ENCODE results near the gene GP9.

DNA sequence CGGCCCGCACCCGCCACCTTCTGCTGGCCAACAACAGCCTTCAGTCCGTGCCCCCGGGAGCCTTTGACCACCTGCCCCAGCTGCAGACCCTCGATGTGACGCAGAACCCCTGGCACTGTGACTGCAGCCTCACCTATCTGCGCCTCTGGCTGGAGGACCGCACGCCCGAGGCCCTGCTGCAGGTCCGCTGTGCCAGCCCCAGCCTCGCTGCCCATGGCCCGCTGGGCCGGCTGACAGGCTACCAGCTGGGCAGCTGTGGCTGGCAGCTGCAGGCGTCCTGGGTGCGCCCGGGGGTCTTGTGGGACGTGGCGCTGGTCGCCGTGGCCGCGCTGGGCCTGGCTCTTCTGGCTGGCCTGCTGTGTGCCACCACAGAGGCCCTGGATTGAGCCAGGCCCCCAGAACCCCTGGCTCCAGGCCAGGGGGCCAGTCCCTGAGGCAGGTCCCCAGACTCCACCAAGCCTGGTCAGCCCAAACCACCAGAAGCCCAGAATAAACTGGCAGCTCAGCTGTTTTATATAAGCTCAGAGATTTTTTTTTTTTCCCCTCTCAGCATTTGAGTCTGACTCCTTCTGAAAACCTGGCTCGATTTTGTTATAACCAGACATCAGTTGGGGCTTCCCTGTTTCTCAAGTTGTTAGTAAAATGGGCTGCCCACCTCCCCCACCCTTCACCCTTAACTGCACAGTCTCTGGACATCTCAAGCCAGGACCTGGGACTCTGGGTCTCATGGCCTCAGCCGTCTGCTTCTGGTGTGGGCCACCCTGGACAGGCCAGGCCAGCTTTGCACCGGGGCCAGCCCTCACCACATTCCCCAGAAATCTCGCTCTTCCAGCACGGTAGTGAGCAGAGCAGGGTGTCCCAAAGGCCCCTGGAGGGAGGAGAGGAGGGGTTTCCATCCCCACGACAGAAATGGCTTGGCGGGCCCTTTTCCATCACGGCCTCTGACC, 1.6 kb downstream of the GP9 start:
- TF ChIP-seq EZH2phosphoT487 (IDR thresholded peaks at IDR 0.05; ENCODE audit: low read depth), result no peak
- TF ChIP-seq, protein P1, sequence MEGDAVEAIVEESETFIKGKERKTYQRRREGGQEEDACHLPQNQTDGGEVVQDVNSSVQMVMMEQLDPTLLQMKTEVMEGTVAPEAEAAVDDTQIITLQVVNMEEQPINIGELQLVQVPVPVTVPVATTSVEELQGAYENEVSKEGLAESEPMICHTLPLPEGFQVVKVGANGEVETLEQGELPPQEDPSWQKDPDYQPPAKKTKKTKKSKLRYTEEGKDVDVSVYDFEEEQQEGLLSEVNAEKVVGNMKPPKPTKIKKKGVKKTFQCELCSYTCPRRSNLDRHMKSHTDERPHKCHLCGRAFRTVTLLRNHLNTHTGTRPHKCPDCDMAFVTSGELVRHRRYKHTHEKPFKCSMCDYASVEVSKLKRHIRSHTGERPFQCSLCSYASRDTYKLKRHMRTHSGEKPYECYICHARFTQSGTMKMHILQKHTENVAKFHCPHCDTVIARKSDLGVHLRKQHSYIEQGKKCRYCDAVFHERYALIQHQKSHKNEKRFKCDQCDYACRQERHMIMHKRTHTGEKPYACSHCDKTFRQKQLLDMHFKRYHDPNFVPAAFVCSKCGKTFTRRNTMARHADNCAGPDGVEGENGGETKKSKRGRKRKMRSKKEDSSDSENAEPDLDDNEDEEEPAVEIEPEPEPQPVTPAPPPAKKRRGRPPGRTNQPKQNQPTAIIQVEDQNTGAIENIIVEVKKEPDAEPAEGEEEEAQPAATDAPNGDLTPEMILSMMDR (IDR thresholded peaks at IDR 0.05; ENCODE audit: low read depth, low read length), result no peak

Data from OCI-LY3 (cell line).